ENCODE measurements around the gene RAPGEF6. TPM values are rescaled to one million over a fixed set of nuclear protein-coding genes. Genes with fewer than 3 reads are reported as not detected.

RAPGEF6 gene
- total and polyA plus RNA-seq, 2 of the 4 experiments (the other 2 are of a cell fraction), result 5.8 to 18.8 TPM

DNA sequence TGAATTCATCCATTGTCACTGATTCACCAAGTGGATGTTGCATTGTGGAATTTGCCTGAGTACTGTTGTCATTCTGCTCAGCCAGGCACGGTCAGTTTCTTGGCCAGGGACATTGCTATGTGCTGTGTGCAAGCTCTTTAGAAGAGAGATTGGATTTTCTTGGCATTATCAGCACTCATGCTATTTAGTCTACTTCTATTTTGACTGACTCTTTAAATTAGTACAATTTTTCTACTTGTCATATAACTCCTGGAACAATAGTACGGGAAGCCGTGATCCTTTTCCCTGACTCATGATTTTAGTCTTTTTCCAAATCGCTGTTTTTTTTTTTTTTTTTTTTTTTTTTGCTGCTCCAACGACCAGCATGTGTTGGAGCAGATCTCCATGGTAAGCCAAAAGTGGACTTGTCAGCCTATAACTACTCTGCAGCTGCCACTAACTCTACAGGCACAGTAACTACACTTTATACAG lies 241.5 kb downstream of the RAPGEF6 start:
- intact Hi-C loops (cut with micrococcal nuclease), result no loop called here
- ChIA-PET POLR2A (ENCODE audit: unreplicated experiment) (no interaction called here), CTCF (no interaction called here)
- Histone ChIP-seq H3K14ac (replicated peaks; ENCODE audit: low read depth, low read length) (no peak overlapping the region), H4K8ac (ENCODE audit: low read depth in 2 of 2, low read length in 2 of 2) (no peak overlapping the region), H3K9me3 (ENCODE audit: control insufficient read depth, insufficient read depth, low read length) (no peaks in the 10 kb centered on the region), H3K27me3 (ENCODE audit: control insufficient read depth, insufficient read depth, low read length) (no peaks in the 10 kb centered on the region), H3K18ac (ENCODE audit: low read depth, low read length) (no peak overlapping the region), H2AK5ac (ENCODE audit: low read depth, low read length) (no peak overlapping the region), H3K23ac (ENCODE audit: low read depth, low read length) (no peak overlapping the region), H3K4ac (ENCODE audit: low read depth, low read length) (no peak overlapping the region), H4K91ac (ENCODE audit: insufficient read depth, low read depth, low read length) (no peak overlapping the region), H3K4me2 (ENCODE audit: low read depth, low read length) (no peak overlapping the region), H4K20me1 (ENCODE audit: insufficient read depth, low read length) (no peaks in the 10 kb centered on the region), H2AFZ (replicated peaks; ENCODE audit: low read length, poor library complexity) (no peak overlapping the region), H3K9ac (ENCODE audit: low read depth, low read length) (no peak overlapping the region), H2BK20ac (ENCODE audit: low read depth, low read length) (no peak overlapping the region), H2AK9ac (replicated peaks; ENCODE audit: low read depth, low read length, poor library complexity) (no peak overlapping the region), H3K4me3 (ENCODE audit: insufficient read depth, low read depth, low read length) (no peak overlapping the region), H2BK120ac (ENCODE audit: low read depth, low read length) (no peak overlapping the region), H3K56ac (ENCODE audit: extremely low read depth, insufficient read depth, low read length) (no peak overlapping the region), H2BK5ac (ENCODE audit: low read depth, low read length, poor library complexity, severe bottlenecking) (no peak overlapping the region), H2BK15ac (ENCODE audit: low read depth, low read length) (no peak overlapping the region), H3K36me3 (ENCODE audit: control insufficient read depth, insufficient read depth, low read length) (peaks cover 19% of the 10 kb centered on the region), H3K4me1 (ENCODE audit: control insufficient read depth, insufficient read depth, low read length) (no peaks in the 10 kb centered on the region), H3K79me1 (ENCODE audit: low read depth in 1 of 2, low read length in 2 of 2) (peaks cover 7 to 11% of the 10 kb centered on the region in 2 experiments; a peak in 2 of 4 replicates), H3K27ac (ENCODE audit: insufficient read depth, low read length) (no peak overlapping the region), H4K5ac (ENCODE audit: low read depth, low read length) (no peak overlapping the region), H3K9me1 (ENCODE audit: insufficient read depth, low read length) (no peaks in the 10 kb centered on the region)
- no peak for DNase-seq
- BruUV-seq (replicated peaks), result no TSS peak
- in situ Hi-C loops (cut with MboI; ENCODE audit: low sequenced_read_pairs), result no loop called here
- no CpG with 5 or more reads among the region's 5 CpGs for WGBS, 2 experiments (ENCODE audit: extremely low coverage in 2 of 2, insufficient read length in 1 of 2)
- TF ChIP-seq, protein P1, sequence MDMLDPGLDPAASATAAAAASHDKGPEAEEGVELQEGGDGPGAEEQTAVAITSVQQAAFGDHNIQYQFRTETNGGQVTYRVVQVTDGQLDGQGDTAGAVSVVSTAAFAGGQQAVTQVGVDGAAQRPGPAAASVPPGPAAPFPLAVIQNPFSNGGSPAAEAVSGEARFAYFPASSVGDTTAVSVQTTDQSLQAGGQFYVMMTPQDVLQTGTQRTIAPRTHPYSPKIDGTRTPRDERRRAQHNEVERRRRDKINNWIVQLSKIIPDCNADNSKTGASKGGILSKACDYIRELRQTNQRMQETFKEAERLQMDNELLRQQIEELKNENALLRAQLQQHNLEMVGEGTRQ (IDR thresholded peaks at IDR 0.05; ENCODE audit: low read depth, low read length), result no peak
- TF ChIP-seq NFE2L2 (IDR thresholded peaks at IDR 0.05; ENCODE audit: low read depth, low read length) (no peak), MAFK (IDR thresholded peaks at IDR 0.05; ENCODE audit: low read depth, low read length) (no peak), RCOR1 (IDR thresholded peaks at IDR 0.05; ENCODE audit: insufficient replicate concordance, low read length) (no peak), BHLHE40 (IDR thresholded peaks at IDR 0.05; ENCODE audit: low read depth, low read length) (no peak), RAD21 (IDR thresholded peaks at IDR 0.05; ENCODE audit: low read length) (no peak), MAZ (IDR thresholded peaks at IDR 0.05; ENCODE audit: borderline replicate concordance, low read depth, low read length) (no peak), FOS (IDR thresholded peaks at IDR 0.05; ENCODE audit: low read depth, low read length) (no peak), CEBPB (IDR thresholded peaks at IDR 0.05; ENCODE audit: low read depth, low read length) (no peak), RFX5 (IDR thresholded peaks at IDR 0.05; ENCODE audit: low read depth, low read length) (no peak), POLR2A (IDR thresholded peaks at IDR 0.05; ENCODE audit: low read depth, low read length) (no peak), SMC3 (IDR thresholded peaks at IDR 0.05; ENCODE audit: low read depth, low read length) (no peak), MXI1 (IDR thresholded peaks at IDR 0.05; ENCODE audit: borderline replicate concordance, low read depth, low read length) (no peak)
- TF ChIP-seq, protein P2, sequence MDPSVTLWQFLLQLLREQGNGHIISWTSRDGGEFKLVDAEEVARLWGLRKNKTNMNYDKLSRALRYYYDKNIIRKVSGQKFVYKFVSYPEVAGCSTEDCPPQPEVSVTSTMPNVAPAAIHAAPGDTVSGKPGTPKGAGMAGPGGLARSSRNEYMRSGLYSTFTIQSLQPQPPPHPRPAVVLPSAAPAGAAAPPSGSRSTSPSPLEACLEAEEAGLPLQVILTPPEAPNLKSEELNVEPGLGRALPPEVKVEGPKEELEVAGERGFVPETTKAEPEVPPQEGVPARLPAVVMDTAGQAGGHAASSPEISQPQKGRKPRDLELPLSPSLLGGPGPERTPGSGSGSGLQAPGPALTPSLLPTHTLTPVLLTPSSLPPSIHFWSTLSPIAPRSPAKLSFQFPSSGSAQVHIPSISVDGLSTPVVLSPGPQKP (IDR thresholded peaks at IDR 0.05; ENCODE audit: borderline replicate concordance, low read depth, low read length), result no peak
- TF ChIP-seq, protein P3, sequence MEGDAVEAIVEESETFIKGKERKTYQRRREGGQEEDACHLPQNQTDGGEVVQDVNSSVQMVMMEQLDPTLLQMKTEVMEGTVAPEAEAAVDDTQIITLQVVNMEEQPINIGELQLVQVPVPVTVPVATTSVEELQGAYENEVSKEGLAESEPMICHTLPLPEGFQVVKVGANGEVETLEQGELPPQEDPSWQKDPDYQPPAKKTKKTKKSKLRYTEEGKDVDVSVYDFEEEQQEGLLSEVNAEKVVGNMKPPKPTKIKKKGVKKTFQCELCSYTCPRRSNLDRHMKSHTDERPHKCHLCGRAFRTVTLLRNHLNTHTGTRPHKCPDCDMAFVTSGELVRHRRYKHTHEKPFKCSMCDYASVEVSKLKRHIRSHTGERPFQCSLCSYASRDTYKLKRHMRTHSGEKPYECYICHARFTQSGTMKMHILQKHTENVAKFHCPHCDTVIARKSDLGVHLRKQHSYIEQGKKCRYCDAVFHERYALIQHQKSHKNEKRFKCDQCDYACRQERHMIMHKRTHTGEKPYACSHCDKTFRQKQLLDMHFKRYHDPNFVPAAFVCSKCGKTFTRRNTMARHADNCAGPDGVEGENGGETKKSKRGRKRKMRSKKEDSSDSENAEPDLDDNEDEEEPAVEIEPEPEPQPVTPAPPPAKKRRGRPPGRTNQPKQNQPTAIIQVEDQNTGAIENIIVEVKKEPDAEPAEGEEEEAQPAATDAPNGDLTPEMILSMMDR (conservative IDR thresholded peaks at IDR 0.05; ENCODE audit: low read depth, low read length), result no peak
- dilution Hi-C loops (cut with HindIII; ENCODE audit: low sequenced_read_pairs, unreplicated experiment), result no loop called here
- ATAC-seq (ENCODE audit: low read depth), result no peak

Data from IMR-90 (cell line).